T follicular helper cell (primary cell): Measurements from ENCODE around the gene VHLL.
"Not testable (repeated sequence)": the region's sequence is repeated elsewhere in the genome, so short reads cannot be mapped to it uniquely, and the experiment has no call there.

Source experiments
- DNase-seq: peaks from one replicate; pipeline ENCODE4 v3.0.0-alpha.2; 2020; ENCODE audit warnings: low read depth
- total RNA-seq, 2 experiments: gene quantifications; one replicate each; lab custom pipeline; 2026; lab: John Stamatoyannopoulos, UW

The VHLL gene
- 0.04 to 0.12 reads per million in 2 experiments for total RNA-seq

- no peak for DNase-seq
These were observed at the start of gene VHLL for GRCh38 chr1:156298852-156299357. VHLL (minus strand) TSS chr1:156299307; CDS start chr1:156299189, 118 bp downstream.

GRCh38 chr1:156347331-156347730, 48.2 kb upstream of the VHLL start:
- no peak for DNase-seq

- DNase-seq: no peak
These were observed 47.5 kb upstream of the VHLL start for GRCh38 chr1:156346636-156347035.

GRCh38 chr1:156346035-156346434, 46.9 kb upstream of the VHLL start:
- not testable (repeated sequence) for DNase-seq

- no peak for DNase-seq
These were observed 45.3 kb upstream of the VHLL start for GRCh38 chr1:156344409-156344808.

- no peak for DNase-seq
These were observed 43.3 kb upstream of the VHLL start for GRCh38 chr1:156342166-156342955.

- DNase-seq: peak; percentile 98
These were observed 39.3 kb upstream of the VHLL start, which contains the start of the genes CCT3 and TSACC for GRCh38 chr1:156338180-156338976. CCT3 (minus strand) TSS chr1:156338292; CDS start chr1:156338184, 108 bp downstream. TSACC (plus strand) TSS chr1:156338526; CDS start chr1:156339758, 1,232 bp downstream.

GRCh38 chr1:156337888-156338179, 38.7 kb upstream of the VHLL start:
- no peak for DNase-seq

- no peak for DNase-seq
These were observed 38.2 kb upstream of the VHLL start for GRCh38 chr1:156337052-156337887.

- DNase-seq: no peak
These were observed 37.1 kb upstream of the VHLL start for GRCh38 chr1:156336242-156336641.

- not testable (repeated sequence) for DNase-seq
These were observed 24.1 kb upstream of the VHLL start for GRCh38 chr1:156323179-156323578.

- DNase-seq: no peak
These were observed 21.5 kb upstream of the VHLL start for GRCh38 chr1:156320560-156320959.

GRCh38 chr1:156319664-156320063, 20.6 kb upstream of the VHLL start:
- no peak for DNase-seq

- DNase-seq: no peak
These were observed 17.8 kb upstream of the VHLL start for GRCh38 chr1:156316909-156317308.

GRCh38 chr1:156310962-156311361, 11.9 kb upstream of the VHLL start:
- no peak for DNase-seq

GRCh38 chr1:156308078-156308477, 9.0 kb upstream of the VHLL start:
- DNase-seq: no peak

- no peak for DNase-seq
These were observed 6.1 kb upstream of the VHLL start for GRCh38 chr1:156305215-156305614.

- DNase-seq: no peak
These were observed 4.1 kb upstream of the VHLL start for GRCh38 chr1:156303241-156303640.

GRCh38 chr1:156295391-156295947, 3.6 kb downstream of the VHLL start, which contains the start of gene GLMP:
GLMP (minus strand) TSS chr1:156295679; CDS start chr1:156295645, 34 bp downstream.
- DNase-seq: peak; percentile 43

- DNase-seq: no peak
These were observed 5.2 kb downstream of the VHLL start for GRCh38 chr1:156293895-156294294.

- no peak for DNase-seq
These were observed 6.0 kb downstream of the VHLL start for GRCh38 chr1:156293098-156293434.
